Measurements from ENCODE around the gene HPGDS.

GRCh38 chr4:94334962-94335361, 7.7 kb downstream of the HPGDS start:
- TF ChIP-seq POLR2A (IDR thresholded peaks at IDR 0.05; ENCODE audit: low read length) (no peak), GATA1 (IDR thresholded peaks at IDR 0.05; ENCODE audit: low read depth, low read length) (no peak)

All from erythroblast (primary cell).